ENCODE data around the gene RGS7. TPM values are rescaled to one million over a fixed set of nuclear protein-coding genes. Genes with fewer than 3 reads are reported as not detected.

RGS7 gene
- total RNA-seq, 2 donors from 2014 or later: 0.10 to 0.24 TPM

DNA sequence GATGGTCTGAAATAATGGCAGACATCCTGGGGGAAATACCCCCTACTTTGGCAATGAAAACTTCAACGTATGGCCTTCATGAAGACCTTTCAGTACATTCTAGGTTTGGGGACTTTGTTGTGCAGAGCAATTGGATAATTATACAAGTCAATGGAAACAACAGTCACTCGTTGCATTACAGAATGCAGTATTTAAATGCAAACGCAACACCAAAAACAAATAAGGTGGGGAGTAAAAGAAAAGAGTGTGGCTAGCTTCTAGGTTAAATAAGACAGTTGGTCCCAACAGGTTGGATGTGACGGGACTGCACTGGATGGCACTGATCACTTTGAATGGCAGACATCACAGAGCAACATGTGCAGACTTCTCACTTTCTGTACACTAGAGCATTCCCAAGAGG lies 386.8 kb downstream of the RGS7 start:
- H3K27me3 ChIP-seq: no peaks in the 10 kb centered on the region
- DNase-seq: no peak
- no peak overlapping the region for H3K9ac ChIP-seq (ENCODE audit: low read depth in 2 of 2, low read length in 2 of 2)
- intact Hi-C loops (cut with DNase I): no loop called here
- TF ChIP-seq, protein P1, sequence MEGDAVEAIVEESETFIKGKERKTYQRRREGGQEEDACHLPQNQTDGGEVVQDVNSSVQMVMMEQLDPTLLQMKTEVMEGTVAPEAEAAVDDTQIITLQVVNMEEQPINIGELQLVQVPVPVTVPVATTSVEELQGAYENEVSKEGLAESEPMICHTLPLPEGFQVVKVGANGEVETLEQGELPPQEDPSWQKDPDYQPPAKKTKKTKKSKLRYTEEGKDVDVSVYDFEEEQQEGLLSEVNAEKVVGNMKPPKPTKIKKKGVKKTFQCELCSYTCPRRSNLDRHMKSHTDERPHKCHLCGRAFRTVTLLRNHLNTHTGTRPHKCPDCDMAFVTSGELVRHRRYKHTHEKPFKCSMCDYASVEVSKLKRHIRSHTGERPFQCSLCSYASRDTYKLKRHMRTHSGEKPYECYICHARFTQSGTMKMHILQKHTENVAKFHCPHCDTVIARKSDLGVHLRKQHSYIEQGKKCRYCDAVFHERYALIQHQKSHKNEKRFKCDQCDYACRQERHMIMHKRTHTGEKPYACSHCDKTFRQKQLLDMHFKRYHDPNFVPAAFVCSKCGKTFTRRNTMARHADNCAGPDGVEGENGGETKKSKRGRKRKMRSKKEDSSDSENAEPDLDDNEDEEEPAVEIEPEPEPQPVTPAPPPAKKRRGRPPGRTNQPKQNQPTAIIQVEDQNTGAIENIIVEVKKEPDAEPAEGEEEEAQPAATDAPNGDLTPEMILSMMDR (IDR thresholded peaks at IDR 0.05): no peak
- H3K4me3 ChIP-seq: no peak overlapping the region
- no peak overlapping the region for H3K27ac ChIP-seq
- H3K9me3 ChIP-seq: no peaks in the 10 kb centered on the region
- no peaks in the 10 kb centered on the region for H3K4me1 ChIP-seq
- H3K36me3 ChIP-seq: no peaks in the 10 kb centered on the region

DNA sequence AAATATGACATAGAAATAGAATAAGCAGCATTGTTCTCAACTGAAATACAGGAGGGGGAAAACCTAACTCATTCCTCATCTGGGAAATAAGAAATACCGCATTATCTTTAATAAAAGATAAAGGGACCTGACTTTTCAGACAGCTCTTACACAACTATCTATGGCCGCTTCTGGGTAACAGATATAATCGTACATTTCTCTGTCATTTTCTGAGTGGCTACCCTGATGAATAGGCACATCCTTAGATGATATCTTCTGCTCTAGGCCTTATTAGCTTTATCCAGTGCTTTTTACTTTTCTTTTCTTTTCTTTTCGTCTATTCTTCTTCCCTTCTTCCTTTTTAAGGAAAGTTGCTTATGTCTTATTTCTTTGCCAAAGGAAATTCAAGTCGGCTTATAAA lies 388.1 kb downstream of the RGS7 start:
- intact Hi-C loops (cut with DNase I): loop anchor here (10.0 kb wide), 1 partner anchor 516 kb away; no protein-coding TSS in a partner anchor
- no peak for DNase-seq
- H3K4me1 ChIP-seq: no peaks in the 10 kb centered on the region
- no peak overlapping the region for H3K27ac ChIP-seq
- no peak overlapping the region for H3K4me3 ChIP-seq
- TF ChIP-seq, protein P1 (IDR thresholded peaks at IDR 0.05): no peak
- H3K27me3 ChIP-seq: no peaks in the 10 kb centered on the region
- H3K36me3 ChIP-seq: no peaks in the 10 kb centered on the region
- H3K9me3 ChIP-seq: no peaks in the 10 kb centered on the region
- H3K9ac ChIP-seq (ENCODE audit: low read depth in 2 of 2, low read length in 2 of 2): no peak overlapping the region

DNA sequence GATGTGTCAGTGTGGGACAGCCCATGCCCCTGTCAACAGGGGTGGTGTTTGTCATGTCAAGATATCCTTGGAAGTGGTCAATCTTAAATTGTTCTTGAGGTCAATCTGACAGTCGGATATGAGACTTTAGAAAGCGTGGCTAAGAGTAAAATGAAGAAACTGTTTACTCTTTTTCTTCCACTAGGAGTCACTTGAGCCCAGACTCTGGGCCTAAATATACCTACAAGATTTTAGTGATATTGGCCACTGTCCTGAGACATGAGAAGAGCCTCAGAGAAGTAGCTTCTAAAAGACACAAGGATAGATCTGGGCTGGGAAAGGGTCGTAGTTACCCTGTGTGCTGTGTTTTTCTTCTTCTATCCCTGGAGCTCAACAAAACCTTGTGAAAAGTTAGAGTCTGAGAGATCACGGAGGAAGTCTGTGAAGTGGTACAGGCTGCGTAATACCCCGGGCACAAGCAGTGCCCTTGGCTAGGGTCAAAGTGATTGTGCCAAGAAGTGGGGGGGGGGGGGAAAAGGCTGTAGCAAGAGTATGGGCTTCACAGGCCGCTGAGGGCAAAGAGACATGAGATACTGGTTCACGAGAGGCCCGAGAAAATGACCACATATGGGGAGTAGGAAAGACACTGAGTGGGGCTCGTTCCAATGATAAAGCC lies 389.8 kb downstream of the RGS7 start:
- intact Hi-C loops (cut with DNase I): loop anchor here (10.0 kb wide), 1 partner anchor 518 kb away; no protein-coding TSS in a partner anchor
- no peak overlapping the region for H3K9ac ChIP-seq (ENCODE audit: low read depth in 2 of 2, low read length in 2 of 2)
- H3K9me3 ChIP-seq: no peaks in the 10 kb centered on the region
- TF ChIP-seq, protein P1 (IDR thresholded peaks at IDR 0.05): no peak
- no peak overlapping the region for H3K4me3 ChIP-seq
- H3K4me1 ChIP-seq: no peaks in the 10 kb centered on the region
- H3K27ac ChIP-seq: no peak overlapping the region
- H3K36me3 ChIP-seq: no peaks in the 10 kb centered on the region
- H3K27me3 ChIP-seq: no peaks in the 10 kb centered on the region
- no peak for DNase-seq

DNA sequence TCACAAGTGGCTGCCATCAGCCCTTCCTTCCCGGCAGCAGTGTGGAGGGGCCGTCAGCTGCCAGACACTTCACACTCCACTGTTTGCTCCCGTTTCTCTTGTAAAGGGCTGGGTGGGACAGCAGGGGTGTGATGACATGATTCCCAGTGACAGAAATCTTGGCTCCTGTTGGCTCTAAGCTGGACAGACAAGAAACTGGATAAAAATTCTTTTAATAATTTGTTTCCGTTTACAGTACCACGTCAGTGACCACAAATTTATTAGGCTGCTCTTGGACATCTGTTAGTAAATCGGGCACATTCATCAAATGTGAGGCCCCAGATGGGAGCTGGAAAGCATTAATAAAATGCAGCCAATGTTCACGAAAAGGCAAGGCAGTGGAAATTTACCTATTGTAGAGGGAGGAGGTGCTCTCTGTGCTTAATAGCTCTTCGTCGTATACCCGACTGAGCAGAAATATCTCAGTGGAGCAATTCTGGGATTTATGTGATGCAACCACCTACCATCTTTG lies 391.4 kb downstream of the RGS7 start:
- no peaks in the 10 kb centered on the region for H3K27me3 ChIP-seq
- TF ChIP-seq, protein P1 (IDR thresholded peaks at IDR 0.05): no peak
- H3K27ac ChIP-seq: no peak overlapping the region
- H3K9me3 ChIP-seq: no peaks in the 10 kb centered on the region
- no peak for DNase-seq
- no peaks in the 10 kb centered on the region for H3K4me1 ChIP-seq
- no peak overlapping the region for H3K9ac ChIP-seq (ENCODE audit: low read depth in 2 of 2, low read length in 2 of 2)
- no peaks in the 10 kb centered on the region for H3K36me3 ChIP-seq
- H3K4me3 ChIP-seq: no peak overlapping the region
- intact Hi-C loops (cut with DNase I): loop anchor here (10.0 kb wide), 1 partner anchor 519 kb away; no protein-coding TSS in a partner anchor

DNA sequence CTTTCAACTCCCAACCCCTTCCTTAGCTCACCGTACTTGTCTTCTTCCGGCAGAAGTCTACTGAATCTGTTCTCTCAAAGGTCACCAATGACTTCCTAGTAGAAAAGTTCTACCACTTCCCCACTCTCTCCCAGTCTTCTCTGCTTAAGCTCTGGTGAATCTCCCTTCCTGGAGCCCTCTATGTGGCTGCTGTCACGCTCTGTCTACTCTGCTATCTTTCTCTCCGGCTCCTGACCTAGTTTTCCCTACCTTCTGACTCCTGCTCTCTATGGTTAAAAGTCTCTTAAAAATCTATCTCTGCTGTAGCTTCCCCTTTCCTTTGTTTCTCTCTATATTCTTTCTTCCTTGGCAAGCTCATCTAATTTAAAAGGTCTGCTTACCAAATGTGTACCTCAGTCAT lies 394.9 kb downstream of the RGS7 start:
- no peak for DNase-seq
- Histone ChIP-seq H3K9me3 (no peaks in the 10 kb centered on the region), H3K27me3 (no peaks in the 10 kb centered on the region), H3K9ac (ENCODE audit: low read depth in 2 of 2, low read length in 2 of 2) (no peak overlapping the region), H3K4me1 (no peaks in the 10 kb centered on the region), H3K4me3 (no peak overlapping the region), H3K36me3 (no peaks in the 10 kb centered on the region), H3K27ac (no peak overlapping the region)
- TF ChIP-seq, protein P1 (IDR thresholded peaks at IDR 0.05): no peak
- intact Hi-C loops (cut with DNase I): loop anchor here (10.0 kb wide), 1 partner anchor 523 kb away; no protein-coding TSS in a partner anchor
